GM21723 (cell line): ENCODE measurements around the gene STX4.
A peak's percentile ranks its signal among the peaks of the same experiment; 100 is the strongest.
"Not testable (repeated sequence)": the region's sequence is repeated elsewhere in the genome, so short reads cannot be mapped to it uniquely, and the experiment has no call there.

Source experiments
- ATAC-seq: cut with Tn5 transposase; IDR thresholded peaks from one replicate; pipeline ENCODE4 v1.9.1; 2021; ENCODE audit warnings: mild to moderate bottlenecking, moderate library complexity; ENCODE audit not compliant: unreplicated experiment

The STX4 gene

GRCh38 chr16:31017756-31018155, 15.6 kb upstream of the STX4 start:
- not testable (repeated sequence) for ATAC-seq

GRCh38 chr16:31020536-31020935, 12.8 kb upstream of the STX4 start:
- ATAC-seq: no peak

DNA sequence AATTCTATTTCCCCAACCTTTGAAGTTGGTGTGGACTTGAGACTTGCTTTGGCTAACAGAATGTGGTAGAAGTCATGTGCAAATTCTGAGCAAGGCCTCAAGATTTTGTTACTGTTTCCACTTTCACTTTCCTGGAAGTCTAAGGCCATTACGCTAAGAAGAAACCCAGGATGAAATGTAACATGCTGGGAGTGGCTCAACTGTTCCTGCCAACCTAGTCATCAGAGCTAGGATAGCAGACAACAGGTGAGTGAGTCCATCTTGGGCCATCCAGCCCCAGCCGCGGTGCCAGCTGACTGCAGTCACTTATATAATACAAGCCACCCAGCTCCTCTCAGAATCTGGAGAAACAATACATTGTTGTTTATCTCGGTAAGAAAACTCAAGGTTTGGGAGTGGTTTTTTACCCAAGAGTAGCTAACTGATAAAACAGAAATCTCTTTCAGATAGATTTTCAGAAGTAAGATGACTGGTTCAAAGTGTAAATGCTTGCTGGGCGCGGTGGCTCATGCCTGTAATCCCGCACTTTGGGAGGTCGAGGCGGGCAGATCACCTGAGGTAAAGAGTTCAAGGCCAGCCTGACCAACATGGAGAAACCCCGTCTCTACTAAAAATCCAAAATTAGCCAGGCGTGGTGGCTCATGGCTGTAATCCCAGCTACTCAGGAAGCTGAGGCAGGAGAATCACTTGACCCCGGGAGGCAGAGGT, 10.7 kb upstream of the STX4 start:
- ATAC-seq: no peak

GRCh38 chr16:31023252-31023602, 10.1 kb upstream of the STX4 start:
- ATAC-seq: no peak

DNA sequence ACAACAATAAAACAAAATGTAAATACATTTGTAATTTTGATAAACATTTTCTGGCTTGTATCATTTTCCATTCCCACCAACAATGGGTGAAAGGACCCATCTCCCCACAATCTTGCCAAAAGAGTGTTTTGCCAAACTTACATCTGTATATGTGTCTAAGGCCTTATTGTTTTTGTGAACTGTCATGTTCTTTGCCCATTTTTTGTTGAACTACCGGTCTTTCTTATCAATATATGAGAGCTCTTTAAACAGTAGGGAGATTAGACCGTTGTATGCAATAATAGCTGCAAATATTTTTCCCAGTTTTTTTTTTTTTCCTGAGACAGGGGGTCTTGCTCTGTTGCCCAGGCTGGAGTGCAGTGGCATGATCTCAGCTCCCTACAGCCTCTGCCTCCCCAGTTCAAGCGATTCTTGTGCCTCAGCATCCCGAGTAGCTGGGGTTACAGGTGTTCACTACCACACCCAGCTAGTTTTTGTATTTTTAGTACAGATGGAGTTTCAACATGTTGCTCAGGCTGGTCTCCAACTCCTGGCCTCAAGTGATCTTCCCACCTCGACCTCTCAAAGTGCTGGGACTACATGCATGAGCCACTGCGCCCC, 9.6 kb upstream of the STX4 start:
- ATAC-seq: no peak

GRCh38 chr16:31025339-31025738, 8.0 kb upstream of the STX4 start:
- ATAC-seq: no peak

- no peak for ATAC-seq
Measured at GRCh38 chr16:31029272-31029671, 4.1 kb upstream of the STX4 start.

DNA sequence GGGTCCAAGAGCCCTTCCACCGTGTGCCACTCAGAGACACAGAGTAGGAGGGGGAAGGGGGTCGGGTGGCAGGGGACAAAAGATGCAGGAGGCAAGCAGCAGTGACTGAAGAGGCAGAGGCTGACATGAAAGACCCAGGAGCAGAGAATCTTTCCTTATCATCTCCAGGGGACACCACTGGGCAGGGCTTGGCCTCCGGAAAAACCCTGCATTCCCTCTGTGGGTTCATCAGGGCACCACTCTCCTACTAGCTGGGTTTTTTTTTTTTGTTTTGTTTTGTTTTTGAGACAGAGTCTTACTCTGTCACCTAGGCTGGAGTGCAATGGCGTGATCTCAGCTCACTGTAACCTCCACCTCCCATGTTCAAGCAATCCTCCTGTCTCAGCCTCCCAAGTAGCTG, 2.1 kb upstream of the STX4 start:
- ATAC-seq: no peak

DNA sequence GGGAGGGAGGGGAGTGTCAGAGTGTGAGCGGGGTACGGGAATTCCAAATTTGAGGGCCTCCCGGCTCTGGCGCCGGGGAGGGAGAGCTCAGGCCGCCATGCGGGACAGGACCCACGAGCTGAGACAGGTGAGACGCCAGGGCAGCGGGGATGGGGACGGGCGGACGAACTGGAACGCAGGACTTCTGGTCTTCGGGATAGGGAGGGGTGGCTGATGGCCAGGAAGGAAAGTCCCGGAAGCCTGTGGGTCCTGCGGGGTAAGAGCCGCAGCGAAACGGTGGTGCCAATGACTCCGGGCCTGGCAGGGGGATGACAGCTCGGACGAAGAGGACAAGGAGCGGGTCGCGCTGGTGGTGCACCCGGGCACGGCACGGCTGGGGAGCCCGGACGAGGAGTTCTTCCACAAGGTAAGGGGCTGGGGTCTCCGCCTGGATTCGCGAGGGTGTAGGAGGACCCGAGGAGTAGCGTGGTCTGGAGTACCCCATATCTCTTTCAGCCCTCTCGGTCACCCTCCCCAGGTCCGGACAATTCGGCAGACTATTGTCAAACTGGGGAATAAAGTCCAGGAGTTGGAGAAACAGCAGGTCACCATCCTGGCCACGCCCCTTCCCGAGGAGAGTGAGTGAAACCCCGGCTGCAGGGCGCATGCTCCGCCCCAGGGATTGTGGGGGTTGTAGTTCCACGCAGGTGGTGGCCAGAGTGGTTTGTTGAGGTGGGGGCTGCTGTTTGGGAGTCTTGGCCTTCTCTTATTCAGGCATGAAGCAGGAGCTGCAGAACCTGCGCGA, 543 bp downstream of the STX4 start:
- ATAC-seq: peak; percentile 55

- no peak for ATAC-seq
Measured at GRCh38 chr16:31036691-31037090, 3.3 kb downstream of the STX4 start.

DNA sequence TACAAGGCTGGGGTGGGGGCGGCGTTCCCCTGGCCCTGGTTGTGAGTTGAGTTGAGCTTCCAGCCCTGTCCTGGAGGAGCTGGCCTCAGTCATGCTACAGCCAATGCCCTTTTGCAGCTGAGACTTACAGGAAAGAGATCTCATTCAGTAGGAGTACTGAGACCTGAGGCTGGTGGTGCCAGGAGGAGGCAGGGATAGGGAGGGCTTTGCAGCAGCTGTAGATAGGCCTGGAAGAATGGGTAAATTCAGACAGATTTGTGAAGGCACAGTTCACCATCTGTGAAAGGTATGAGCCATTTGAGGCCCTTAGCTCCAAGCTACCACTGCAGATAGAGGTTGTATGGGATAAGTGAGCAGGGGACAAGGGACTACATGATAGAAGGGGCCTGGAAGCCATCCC, 5.6 kb downstream of the STX4 start:
- no peak for ATAC-seq

DNA sequence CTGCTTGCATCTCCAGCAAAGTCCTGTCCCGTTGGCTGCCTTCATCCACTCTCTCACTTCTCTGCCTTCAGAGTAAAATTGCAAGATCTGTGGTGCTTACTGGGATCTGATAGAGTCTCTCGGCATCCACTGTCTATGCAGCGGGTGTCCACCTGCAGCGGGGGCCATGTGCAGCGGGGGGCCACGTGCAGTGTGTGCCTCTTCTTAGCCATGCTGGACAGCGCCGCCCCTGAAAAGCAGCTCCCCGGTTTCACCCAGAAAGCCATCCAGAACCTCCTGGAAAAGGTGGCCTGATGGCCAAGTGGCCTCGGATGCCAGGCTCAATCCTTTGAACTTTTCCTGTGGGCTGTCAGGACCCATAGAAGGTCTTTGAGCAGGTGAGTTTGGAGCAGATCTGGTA, 9.5 kb downstream of the STX4 start:
- no peak for ATAC-seq

DNA sequence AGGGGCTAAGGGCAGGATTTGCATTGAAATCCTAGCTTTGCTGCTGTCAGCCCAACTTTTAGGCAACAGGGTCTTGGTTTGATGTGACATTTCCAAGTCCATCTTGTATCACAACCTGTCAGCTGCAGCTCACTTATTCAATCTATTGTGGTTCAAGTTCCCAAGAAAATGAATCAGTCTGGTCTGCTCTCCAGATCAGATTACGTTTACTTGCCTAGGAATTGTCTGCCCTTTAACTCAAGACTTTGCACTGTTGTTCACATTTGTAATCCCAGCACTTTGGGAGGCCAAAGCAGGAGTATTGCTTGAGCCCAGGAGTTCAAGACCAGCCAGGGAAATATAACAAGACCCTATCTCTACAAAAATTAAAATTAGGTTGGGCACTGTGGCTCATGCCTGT, 10.0 kb downstream of the STX4 start:
- ATAC-seq: no peak

- no peak for ATAC-seq
Measured at GRCh38 chr16:31043898-31044481, 10.6 kb downstream of the STX4 start.

DNA sequence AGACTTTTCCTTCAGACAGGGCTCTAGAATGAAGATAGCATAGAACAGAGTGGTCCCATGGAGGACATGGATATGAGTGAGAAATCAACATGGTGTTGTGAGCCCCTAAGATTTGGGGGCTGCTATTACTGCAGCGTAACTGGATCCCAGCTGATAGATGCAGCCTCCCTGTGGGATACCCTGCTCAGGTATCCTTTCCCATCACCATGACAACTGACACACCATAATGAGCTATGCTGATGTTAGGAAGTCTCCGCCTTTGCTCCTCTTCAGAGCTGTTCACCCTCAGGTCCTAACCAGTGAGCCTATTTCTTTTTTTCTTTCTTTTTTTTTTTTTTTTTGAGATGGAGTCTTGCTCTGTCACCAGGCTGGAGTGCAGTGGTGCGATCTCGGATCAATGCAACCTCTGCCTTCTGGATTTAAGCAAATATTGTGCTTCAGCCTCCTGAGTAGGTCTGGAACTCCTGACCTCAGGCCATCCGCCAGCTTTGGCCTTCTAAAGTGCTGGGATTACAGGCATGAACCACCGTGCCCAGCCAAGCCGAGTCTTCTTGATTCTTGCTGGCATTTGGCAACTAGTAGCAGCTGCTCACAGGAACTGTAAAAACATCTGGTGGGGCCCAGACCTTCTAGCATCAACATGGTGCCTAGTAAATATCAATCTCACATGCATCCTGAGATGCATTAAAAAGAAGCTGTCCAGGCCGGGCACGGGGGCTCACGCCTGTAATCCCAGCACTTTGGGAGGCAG, 17.1 kb downstream of the STX4 start:
- ATAC-seq: no peak

GRCh38 chr16:31052114-31052513, 18.8 kb downstream of the STX4 start:
- ATAC-seq: no peak

- ATAC-seq: no peak
Measured at GRCh38 chr16:31055613-31056012, 22.3 kb downstream of the STX4 start.

DNA sequence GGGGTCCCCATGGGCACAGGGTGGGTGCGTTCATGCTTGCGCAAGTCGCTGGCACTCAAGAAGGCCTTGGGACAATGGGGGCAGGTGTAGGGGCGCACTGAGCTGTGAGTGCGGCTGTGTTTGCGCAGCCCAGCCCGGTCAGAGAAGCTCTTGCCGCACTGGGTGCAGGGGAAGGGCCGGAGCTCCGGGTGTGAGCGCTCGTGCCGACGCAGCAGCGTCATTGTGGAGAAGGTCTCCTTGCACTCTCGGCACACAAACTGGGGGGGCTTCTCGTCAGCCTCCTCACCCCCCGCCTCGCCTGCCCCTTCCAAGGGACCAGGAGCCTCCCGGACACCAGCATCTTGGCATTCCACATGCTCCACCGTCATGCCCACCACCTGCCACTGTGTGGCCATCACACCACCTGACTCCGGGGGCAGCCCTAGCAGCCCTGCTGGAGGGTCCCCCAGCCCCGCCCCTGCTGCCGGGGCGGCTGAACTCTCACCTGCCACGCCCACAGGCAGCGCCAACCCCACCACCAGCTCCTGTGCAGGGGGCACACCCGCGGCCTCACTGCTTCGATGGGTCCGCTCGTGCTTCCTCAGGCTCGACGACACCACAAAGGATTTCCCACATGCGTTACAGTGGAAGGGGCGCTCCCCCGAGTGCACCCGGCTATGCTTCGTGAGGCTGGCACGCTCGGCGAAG, 27.9 kb downstream of the STX4 start:
- ATAC-seq: no peak

GRCh38 chr16:31061813-31062440, 28.6 kb downstream of the STX4 start:
- no peak for ATAC-seq

- no peak for ATAC-seq
Measured at GRCh38 chr16:31063495-31063842, 30.1 kb downstream of the STX4 start.
